Natural killer cell (primary cell): Measurements from ENCODE around the gene SDHAF1. TPM values are rescaled to one million over a fixed set of nuclear protein-coding genes. Genes with fewer than 3 reads are reported as not detected.

Experiments
- ATAC-seq, 3 donors: fragments of 150-1000 bp in 2 of 3; fragments of 200-7000 bp in 1 of 3; cut with Tn5 transposase; 1 replicate in 1 of 3; 2 replicates in 2 of 3; pipeline ENCODE4 v1.10.0; 2021; ENCODE audit warnings: mild to moderate bottlenecking in 2 of 3, moderate library complexity in 2 of 3
- DNase-seq, 2 donors: peaks; one replicate each; pipeline versions ENCODE4 v3.0.0 to v3.0.0-alpha.2; 2013 to 2021; ENCODE audit warnings: mixed read lengths in 1 of 2
- H3K27ac ChIP-seq: one replicate; pipeline ENCODE4 v1.5.1; 2013; ENCODE audit warnings: mild to moderate bottlenecking, low read length
- H3K27me3 ChIP-seq: one replicate; pipeline ENCODE4 v1.6.1; 2013; ENCODE audit warnings: low read length; ENCODE audit not compliant: control insufficient read depth, insufficient read depth
- H3K36me3 ChIP-seq: one replicate; pipeline ENCODE4 v1.6.1; 2013; ENCODE audit warnings: low read length; ENCODE audit not compliant: control insufficient read depth, insufficient read depth
- H3K4me1 ChIP-seq: one replicate; pipeline ENCODE4 v1.6.1; 2013; ENCODE audit warnings: low read length; ENCODE audit not compliant: control insufficient read depth, insufficient read depth
- H3K4me3 ChIP-seq: one replicate; pipeline ENCODE4 v1.5.1; 2013; ENCODE audit warnings: low read length
- H3K9me3 ChIP-seq: one replicate; pipeline ENCODE4 v1.6.1; 2013; ENCODE audit warnings: low read length; ENCODE audit not compliant: control insufficient read depth, insufficient read depth
- H3K27ac Mint-ChIP-seq, 2 donors: one replicate each; pipeline ENCODE4 v1.8.0; 2022; ENCODE audit warnings: mild to moderate bottlenecking in 2 of 2, mixed read lengths in 2 of 2, moderate library complexity in 1 of 2
- H3K27me3 Mint-ChIP-seq, 2 donors: one replicate each; pipeline ENCODE4 v1.8.0; 2022; ENCODE audit warnings: low read depth in 2 of 2, mixed read lengths in 2 of 2
- H3K36me3 Mint-ChIP-seq: one replicate; pipeline ENCODE4 v1.8.0; 2022; ENCODE audit warnings: mixed read lengths
- H3K4me1 Mint-ChIP-seq, 2 donors: one replicate each; pipeline ENCODE4 v1.8.0; 2022; ENCODE audit warnings: mixed read lengths in 2 of 2
- H3K4me3 Mint-ChIP-seq: one replicate; pipeline ENCODE4 v1.8.0; 2022; ENCODE audit warnings: mild to moderate bottlenecking, moderate library complexity, mixed read lengths
- H3K9me3 Mint-ChIP-seq, 2 donors: one replicate each; pipeline ENCODE4 v1.8.0; 2022; ENCODE audit warnings: mixed read lengths in 2 of 2
- WGBS: methylation state at CpG from one replicate; pipeline ENCODE4 v1.1.7; 2013; ENCODE audit warnings: missing lambda C conversion rate; ENCODE audit not compliant: insufficient coverage; 5-methylcytosine and 5-hydroxymethylcytosine counted together
- intact Hi-C: fragments of 100-400 bp; cut with micrococcal nuclease; formaldehyde crosslinking; loops from one replicate; pipeline ENCODE4 v1.14.2; 2022
- total RNA-seq, 4 donors: library from RNA; stranded (reverse); fragments of 120-200 nt in 1 of 4; gene quantifications; one replicate each; pipeline versions ENCODE4 v1.2.3 to v1.2.4, GENCODE V29; 2013 to 2022
- TF ChIP-seq, protein P1 (sequence below): fragments of 200-600 bp; IDR thresholded peaks from one replicate; pipeline ENCODE4 v1.8.0; 2022; ENCODE audit warnings: antibody characterized with exemption

SDHAF1 gene
- total RNA-seq, 3 donors from 2014 or later (not counting 1 experiment from before 2014, with no cell fraction given): 9.2 to 12.1 (median 10.5) TPM

DNA sequence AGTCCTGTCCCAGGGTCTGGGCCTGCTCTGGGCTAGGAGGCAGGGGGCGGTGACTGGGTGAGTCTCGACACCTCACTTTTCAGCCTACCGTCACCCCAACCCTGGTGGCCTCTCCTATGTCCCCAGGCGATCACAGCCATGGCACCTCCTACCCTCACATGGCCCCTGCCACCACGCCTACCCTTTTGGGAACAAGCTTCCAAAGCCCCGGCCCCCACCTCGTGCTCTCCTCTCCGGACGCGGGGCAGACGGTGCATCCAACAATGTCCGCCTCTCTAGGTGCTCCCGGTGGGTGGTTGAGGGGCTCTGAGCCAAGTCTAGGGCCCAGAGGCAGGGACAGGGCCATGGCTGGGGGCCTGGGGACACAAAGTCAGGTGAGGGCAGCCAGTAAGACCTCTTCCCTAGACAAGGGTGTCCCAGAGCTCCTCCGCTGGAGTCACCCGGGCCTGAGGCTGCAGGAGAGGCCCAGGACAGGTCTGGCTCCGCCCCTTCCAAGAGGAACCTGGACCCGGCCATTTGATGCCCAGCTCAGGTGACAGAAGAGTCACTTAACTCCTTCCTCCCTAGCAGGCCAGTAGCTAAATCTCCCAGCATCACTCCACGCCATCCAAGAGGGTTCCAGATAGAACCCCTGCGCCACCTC lies 13.5 kb downstream of the SDHAF1 start, which contains the start of gene SYNE4:
Gene SYNE4, minus strand, starts transcription at position 478 of the 643 bp plus-strand sequence. Its CDS starts 132 bp downstream, at position 346.
- no peak within 1 kb of the TSS for H3K4me3 ChIP-seq
- no peaks in the 10 kb centered on the region for H3K9me3 Mint-ChIP-seq

DNA sequence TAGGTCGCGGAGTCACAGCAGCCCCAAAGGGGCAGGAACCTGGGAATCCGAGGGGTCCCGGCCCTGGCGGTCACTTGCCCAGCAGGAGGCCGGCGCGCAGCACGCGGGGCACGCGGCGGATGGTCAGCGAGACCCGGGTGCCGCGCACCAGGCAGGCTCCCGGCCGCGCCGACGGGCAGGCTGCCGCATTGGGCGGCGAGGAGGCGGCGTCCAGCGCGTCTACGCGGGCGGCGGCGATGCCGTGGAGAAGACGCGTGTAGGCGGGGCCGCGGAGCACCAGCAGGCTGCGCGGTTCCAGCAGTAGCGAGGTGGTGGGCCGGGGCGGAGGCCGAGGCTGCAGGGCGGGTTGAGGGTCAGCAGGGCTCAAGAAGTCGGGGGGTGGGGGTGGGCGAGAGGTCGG lies 14.2 kb downstream of the SDHAF1 start:
- Mint-ChIP-seq H3K4me3 (peak overlapping the region; percentile 71), H3K27ac (peak overlapping the region in 1 of 2 donors; percentile 65), H3K4me1 (peaks cover 22 to 38% of the 10 kb centered on the region in 2 donors), H3K9me3 (no peaks in the 10 kb centered on the region), H3K36me3 (no peaks in the 10 kb centered on the region), H3K27me3 (no peaks in the 10 kb centered on the region)
- Histone ChIP-seq H3K4me1 (peaks cover 23% of the 10 kb centered on the region), H3K27ac (no peak overlapping the region), H3K36me3 (no peaks in the 10 kb centered on the region), H3K27me3 (no peaks in the 10 kb centered on the region), H3K4me3 (no peak overlapping the region), H3K9me3 (no peaks in the 10 kb centered on the region)
- WGBS: 3% methylated on average over 50 of the region's 50 CpGs
- peak in 1 of 3 donors; percentile 8 for ATAC-seq
- TF ChIP-seq, protein P1, sequence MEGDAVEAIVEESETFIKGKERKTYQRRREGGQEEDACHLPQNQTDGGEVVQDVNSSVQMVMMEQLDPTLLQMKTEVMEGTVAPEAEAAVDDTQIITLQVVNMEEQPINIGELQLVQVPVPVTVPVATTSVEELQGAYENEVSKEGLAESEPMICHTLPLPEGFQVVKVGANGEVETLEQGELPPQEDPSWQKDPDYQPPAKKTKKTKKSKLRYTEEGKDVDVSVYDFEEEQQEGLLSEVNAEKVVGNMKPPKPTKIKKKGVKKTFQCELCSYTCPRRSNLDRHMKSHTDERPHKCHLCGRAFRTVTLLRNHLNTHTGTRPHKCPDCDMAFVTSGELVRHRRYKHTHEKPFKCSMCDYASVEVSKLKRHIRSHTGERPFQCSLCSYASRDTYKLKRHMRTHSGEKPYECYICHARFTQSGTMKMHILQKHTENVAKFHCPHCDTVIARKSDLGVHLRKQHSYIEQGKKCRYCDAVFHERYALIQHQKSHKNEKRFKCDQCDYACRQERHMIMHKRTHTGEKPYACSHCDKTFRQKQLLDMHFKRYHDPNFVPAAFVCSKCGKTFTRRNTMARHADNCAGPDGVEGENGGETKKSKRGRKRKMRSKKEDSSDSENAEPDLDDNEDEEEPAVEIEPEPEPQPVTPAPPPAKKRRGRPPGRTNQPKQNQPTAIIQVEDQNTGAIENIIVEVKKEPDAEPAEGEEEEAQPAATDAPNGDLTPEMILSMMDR: no peak
- DNase-seq: peak; percentile 41 to 68
- intact Hi-C loops: no loop called here

More for the DNA sequence above, 13.5 kb downstream of the SDHAF1 start, which contains the start of gene SYNE4:
- H3K27me3 ChIP-seq: no peaks in the 10 kb centered on the region
- TF ChIP-seq, protein P1: no peak
- intact Hi-C loops: no loop called here
- Mint-ChIP-seq H3K4me3 (peak within 1 kb of the TSS; percentile 71), H3K4me1 (peaks cover 14 to 32% of the 10 kb centered on the region in 2 donors), H3K27me3 (no peaks in the 10 kb centered on the region), H3K36me3 (no peaks in the 10 kb centered on the region), H3K27ac (peak within 1 kb of the TSS in 1 of 2 donors; percentile 65)
- no peak for DNase-seq
- H3K27ac ChIP-seq: no peak within 1 kb of the TSS
- no peaks in the 10 kb centered on the region for H3K9me3 ChIP-seq
- WGBS: 82% methylated on average over 19 of the region's 19 CpGs
- H3K36me3 ChIP-seq: no peaks in the 10 kb centered on the region
- H3K4me1 ChIP-seq: peaks cover 18% of the 10 kb centered on the region
- no peak for ATAC-seq

DNA sequence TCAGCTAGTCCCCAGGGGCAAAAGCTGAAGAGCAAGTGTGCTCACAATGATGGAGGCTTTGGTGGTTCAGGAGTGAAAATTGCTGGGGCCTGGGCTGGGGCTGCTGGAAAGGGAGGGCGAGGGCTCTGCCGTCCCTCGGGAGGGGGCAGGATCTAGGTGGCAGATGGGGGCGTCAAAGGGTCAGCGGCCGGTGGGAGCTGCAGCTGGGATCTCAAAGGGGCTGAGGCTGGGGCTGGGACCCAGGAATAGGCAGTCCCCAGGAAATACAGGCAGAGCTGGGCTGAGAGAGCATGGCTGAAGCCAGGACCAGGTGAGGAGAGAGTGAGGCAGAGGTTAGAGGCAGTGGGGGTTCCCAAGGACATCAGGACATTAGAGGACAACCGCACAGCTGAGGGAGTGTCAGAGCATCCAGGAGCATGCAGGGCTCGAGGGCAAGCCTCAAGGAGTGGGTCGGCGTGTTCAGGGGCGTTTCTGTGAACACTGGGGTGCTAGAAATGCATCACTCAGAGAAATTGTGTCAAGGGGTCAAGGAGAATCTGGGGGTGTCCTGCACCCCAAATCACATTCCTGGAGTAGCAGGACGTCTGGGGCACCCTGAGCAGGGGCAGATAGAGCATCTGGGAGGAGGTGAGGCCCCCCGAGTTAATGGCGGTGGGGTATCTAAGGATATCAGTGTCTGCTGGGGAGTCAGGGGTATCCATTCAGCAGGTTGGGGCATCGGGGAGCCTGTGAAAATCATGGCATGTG lies 14.8 kb downstream of the SDHAF1 start:
- no peak for DNase-seq
- Mint-ChIP-seq H3K4me1 (peaks cover 28 to 41% of the 10 kb centered on the region in 2 donors), H3K4me3 (peak overlapping the region; percentile 71), H3K36me3 (no peaks in the 10 kb centered on the region), H3K9me3 (no peaks in the 10 kb centered on the region), H3K27me3 (no peaks in the 10 kb centered on the region), H3K27ac (peak overlapping the region in 1 of 2 donors; percentile 65)
- intact Hi-C loops: no loop called here
- TF ChIP-seq, protein P1: no peak
- peaks cover 28% of the 10 kb centered on the region for H3K4me1 ChIP-seq
- no peak for ATAC-seq
- no peaks in the 10 kb centered on the region for H3K27me3 ChIP-seq
- WGBS: 69% methylated on average over 15 of the region's 15 CpGs
- H3K27ac ChIP-seq: no peak overlapping the region
- no peaks in the 10 kb centered on the region for H3K36me3 ChIP-seq
- H3K4me3 ChIP-seq: no peak overlapping the region
- H3K9me3 ChIP-seq: no peaks in the 10 kb centered on the region
